Measurements from ENCODE around the gene EHD4.

The EHD4 gene

GRCh38 chr15:41862515-41863116, 109.7 kb downstream of the EHD4 start:
- no peak for DNase-seq (ENCODE audit: low read depth in 2 of 2, low spot score in 1 of 2)

GRCh38 chr15:41861736-41862356, 110.5 kb downstream of the EHD4 start:
- no peak for DNase-seq (ENCODE audit: low read depth in 2 of 2, low spot score in 1 of 2)

- no peak for DNase-seq (ENCODE audit: low read depth in 2 of 2, low spot score in 1 of 2)
Measured at GRCh38 chr15:41860049-41860828, 112.1 kb downstream of the EHD4 start.

GRCh38 chr15:41858756-41859155, 113.6 kb downstream of the EHD4 start:
- DNase-seq (ENCODE audit: low read depth in 2 of 2, low spot score in 1 of 2): no peak

GRCh38 chr15:41857316-41857715, 115.0 kb downstream of the EHD4 start:
- no peak for DNase-seq (ENCODE audit: low read depth in 2 of 2, low spot score in 1 of 2)

GRCh38 chr15:41856716-41857115, 115.6 kb downstream of the EHD4 start:
- no peak for DNase-seq (ENCODE audit: low read depth in 2 of 2, low spot score in 1 of 2)

- no peak for DNase-seq (ENCODE audit: low read depth in 2 of 2, low spot score in 1 of 2)
Measured at GRCh38 chr15:41856262-41856661, 116.1 kb downstream of the EHD4 start.

- no peak for DNase-seq (ENCODE audit: low read depth in 2 of 2, low spot score in 1 of 2)
Measured at GRCh38 chr15:41855261-41855961, 116.9 kb downstream of the EHD4 start.

- DNase-seq (ENCODE audit: low read depth in 2 of 2, low spot score in 1 of 2): no peak
Measured at GRCh38 chr15:41854443-41854842, 117.9 kb downstream of the EHD4 start.

- DNase-seq (ENCODE audit: low read depth in 2 of 2, low spot score in 1 of 2): no peak
Measured at GRCh38 chr15:41853831-41854230, 118.5 kb downstream of the EHD4 start.

- DNase-seq (ENCODE audit: low read depth in 2 of 2, low spot score in 1 of 2): no peak
Measured at GRCh38 chr15:41852736-41853590, 119.4 kb downstream of the EHD4 start.

- DNase-seq (ENCODE audit: low read depth in 2 of 2, low spot score in 1 of 2): no peak
Measured at GRCh38 chr15:41851755-41852370, 120.5 kb downstream of the EHD4 start.

GRCh38 chr15:41851167-41851523, 121.2 kb downstream of the EHD4 start:
- DNase-seq (ENCODE audit: low read depth in 2 of 2, low spot score in 1 of 2): no peak

- DNase-seq (ENCODE audit: low read depth in 2 of 2, low spot score in 1 of 2): no peak
Measured at GRCh38 chr15:41850482-41851166, 121.7 kb downstream of the EHD4 start.

GRCh38 chr15:41849861-41850260, 122.5 kb downstream of the EHD4 start:
- DNase-seq (ENCODE audit: low read depth in 2 of 2, low spot score in 1 of 2): no peak

- DNase-seq (ENCODE audit: low read depth in 2 of 2, low spot score in 1 of 2): no peak
Measured at GRCh38 chr15:41849204-41849603, 123.2 kb downstream of the EHD4 start.

- no peak for DNase-seq (ENCODE audit: low read depth in 2 of 2, low spot score in 1 of 2)
Measured at GRCh38 chr15:41848631-41849030, 123.7 kb downstream of the EHD4 start.

- DNase-seq (ENCODE audit: low read depth in 2 of 2, low spot score in 1 of 2): no peak
Measured at GRCh38 chr15:41847981-41848380, 124.4 kb downstream of the EHD4 start.

- no peak for DNase-seq (ENCODE audit: low read depth in 2 of 2, low spot score in 1 of 2)
Measured at GRCh38 chr15:41847206-41847605, 125.2 kb downstream of the EHD4 start.
